Activated naive CD4-positive, alpha-beta T cell treated with anti-CD3 and anti-CD28 coated beads, Interleukin-2, amount 50 U/mL, for 24 hours (primary cell): Measurements from ENCODE around the gene CALCR.

Experiments used
- H3K27ac Mint-ChIP-seq: one replicate; pipeline ENCODE4 v1.8.0; 2021; ENCODE audit warnings: mild to moderate bottlenecking, mixed read lengths
- H3K27me3 Mint-ChIP-seq: one replicate; pipeline ENCODE4 v1.8.0; 2021; ENCODE audit warnings: mixed read lengths
- H3K36me3 Mint-ChIP-seq: one replicate; pipeline ENCODE4 v1.8.0; 2021; ENCODE audit warnings: mixed read lengths
- H3K4me1 Mint-ChIP-seq: one replicate; pipeline ENCODE4 v1.8.0; 2021; ENCODE audit warnings: mixed read lengths
- H3K4me3 Mint-ChIP-seq: one replicate; pipeline ENCODE4 v1.8.0; 2021; ENCODE audit warnings: mild to moderate bottlenecking, mixed read lengths
- H3K9me3 Mint-ChIP-seq: one replicate; pipeline ENCODE4 v1.8.0; 2021; ENCODE audit warnings: mixed read lengths

The CALCR gene

GRCh38 chr7:93575555-93576399 lies 1.3 kb upstream of the CALCR start:
- H3K4me1 Mint-ChIP-seq: no peaks in the 10 kb centered on the region
- no peaks in the 10 kb centered on the region for H3K9me3 Mint-ChIP-seq
- H3K27me3 Mint-ChIP-seq: peaks cover 15% of the 10 kb centered on the region
- no peaks in the 10 kb centered on the region for H3K36me3 Mint-ChIP-seq
- H3K4me3 Mint-ChIP-seq: no peak overlapping the region
- no peak overlapping the region for H3K27ac Mint-ChIP-seq

GRCh38 chr7:93574269-93574645 lies 267 bp downstream of the CALCR start:
- Mint-ChIP-seq H3K27ac (no peak overlapping the region), H3K4me1 (no peaks in the 10 kb centered on the region), H3K9me3 (no peaks in the 10 kb centered on the region), H3K36me3 (no peaks in the 10 kb centered on the region), H3K4me3 (no peak overlapping the region), H3K27me3 (peaks cover 15% of the 10 kb centered on the region)

DNA sequence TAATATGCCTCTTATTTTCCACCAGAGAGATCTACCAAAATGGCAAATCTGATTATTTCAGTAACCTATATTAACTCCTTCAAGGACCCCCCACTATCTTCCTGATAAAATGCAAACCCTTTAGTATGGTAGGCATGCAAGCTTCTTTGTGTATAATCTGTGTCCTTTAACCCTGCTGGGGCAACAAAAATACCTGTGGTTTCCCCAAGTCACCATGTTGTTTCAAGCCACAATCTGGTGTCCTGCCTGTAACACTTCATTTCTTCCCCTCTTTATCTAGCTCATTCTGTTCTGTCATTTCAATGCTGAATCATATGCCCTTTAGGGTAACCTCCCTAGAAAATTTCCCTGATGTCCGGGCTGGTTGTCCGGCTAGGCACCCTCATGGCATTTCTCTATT lies 5.3 kb downstream of the CALCR start:
- no peaks in the 10 kb centered on the region for H3K9me3 Mint-ChIP-seq
- H3K4me3 Mint-ChIP-seq: no peak overlapping the region
- no peak overlapping the region for H3K27ac Mint-ChIP-seq
- H3K36me3 Mint-ChIP-seq: no peaks in the 10 kb centered on the region
- H3K27me3 Mint-ChIP-seq: peaks cover 6% of the 10 kb centered on the region
- no peaks in the 10 kb centered on the region for H3K4me1 Mint-ChIP-seq

- no peak overlapping the region for H3K4me3 Mint-ChIP-seq
- no peaks in the 10 kb centered on the region for H3K9me3 Mint-ChIP-seq
- H3K4me1 Mint-ChIP-seq: no peaks in the 10 kb centered on the region
- H3K27me3 Mint-ChIP-seq: peaks cover 3% of the 10 kb centered on the region
- H3K27ac Mint-ChIP-seq: no peak overlapping the region
- H3K36me3 Mint-ChIP-seq: no peaks in the 10 kb centered on the region
Measured at GRCh38 chr7:93566876-93567275, 7.6 kb downstream of the CALCR start.

DNA sequence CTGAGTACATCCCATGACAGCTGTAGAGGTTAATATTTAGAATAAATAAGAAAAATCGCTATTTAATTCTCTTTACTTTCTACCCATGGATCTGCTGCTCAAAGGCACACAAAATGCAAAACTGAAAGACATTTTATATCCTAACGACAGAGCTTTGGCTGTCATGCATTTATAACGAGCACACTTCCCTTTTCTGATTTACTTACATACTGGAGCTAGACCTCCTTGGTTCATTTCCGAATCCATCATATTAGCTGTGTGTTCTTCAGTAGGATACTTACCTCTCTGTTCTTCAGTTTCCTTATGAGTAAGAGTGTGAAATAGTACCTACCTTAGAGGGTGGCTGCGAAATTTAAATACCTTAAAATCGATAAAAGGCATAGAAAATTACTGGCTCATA lies 10.9 kb downstream of the CALCR start:
- Mint-ChIP-seq H3K27ac (no peak overlapping the region), H3K4me3 (no peak overlapping the region), H3K27me3 (peaks cover 2% of the 10 kb centered on the region), H3K36me3 (no peaks in the 10 kb centered on the region), H3K9me3 (no peaks in the 10 kb centered on the region), H3K4me1 (no peaks in the 10 kb centered on the region)

DNA sequence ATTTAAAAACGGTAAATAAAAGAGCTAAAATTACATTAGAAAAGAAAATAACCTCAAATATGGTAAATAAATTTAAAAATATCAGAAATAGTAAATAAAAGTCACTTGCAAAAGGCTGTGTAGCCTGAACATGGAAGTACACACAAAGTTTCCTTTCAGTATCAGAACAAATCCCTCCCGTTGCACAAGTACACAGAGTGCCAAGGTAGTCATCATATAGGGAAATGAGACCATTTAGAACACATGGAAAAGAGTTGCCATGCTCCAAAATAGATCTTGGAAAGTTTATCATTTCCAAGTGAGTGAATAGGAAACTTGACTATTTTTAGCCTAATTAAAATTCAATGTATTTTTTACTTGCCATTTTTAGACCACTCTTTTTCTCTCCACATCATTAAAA lies 11.6 kb downstream of the CALCR start:
- Mint-ChIP-seq H3K4me3 (no peak overlapping the region), H3K4me1 (no peaks in the 10 kb centered on the region), H3K27me3 (peaks cover 2% of the 10 kb centered on the region), H3K9me3 (no peaks in the 10 kb centered on the region), H3K27ac (no peak overlapping the region), H3K36me3 (no peaks in the 10 kb centered on the region)

DNA sequence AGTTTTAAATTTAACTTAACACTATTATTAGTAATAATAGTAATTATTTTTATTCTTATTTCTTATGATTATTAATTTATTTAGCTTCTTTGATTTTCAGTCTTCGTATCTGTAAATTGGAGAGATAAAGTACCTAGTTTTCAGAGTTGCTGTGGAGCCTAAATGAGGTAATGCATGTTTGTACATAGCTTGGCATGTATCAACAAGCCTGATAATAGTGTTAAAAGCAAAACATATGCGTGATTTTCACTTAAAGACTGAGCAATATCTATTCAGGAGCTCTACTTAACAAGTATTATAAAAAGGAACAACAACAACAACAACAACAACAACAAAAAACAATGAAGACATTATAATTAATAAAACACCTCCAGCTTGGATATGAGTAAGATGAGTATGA lies 12.4 kb downstream of the CALCR start:
- Mint-ChIP-seq H3K27me3 (peaks cover 2% of the 10 kb centered on the region), H3K4me3 (no peak overlapping the region), H3K36me3 (no peaks in the 10 kb centered on the region), H3K27ac (no peak overlapping the region), H3K9me3 (no peaks in the 10 kb centered on the region), H3K4me1 (no peaks in the 10 kb centered on the region)

DNA sequence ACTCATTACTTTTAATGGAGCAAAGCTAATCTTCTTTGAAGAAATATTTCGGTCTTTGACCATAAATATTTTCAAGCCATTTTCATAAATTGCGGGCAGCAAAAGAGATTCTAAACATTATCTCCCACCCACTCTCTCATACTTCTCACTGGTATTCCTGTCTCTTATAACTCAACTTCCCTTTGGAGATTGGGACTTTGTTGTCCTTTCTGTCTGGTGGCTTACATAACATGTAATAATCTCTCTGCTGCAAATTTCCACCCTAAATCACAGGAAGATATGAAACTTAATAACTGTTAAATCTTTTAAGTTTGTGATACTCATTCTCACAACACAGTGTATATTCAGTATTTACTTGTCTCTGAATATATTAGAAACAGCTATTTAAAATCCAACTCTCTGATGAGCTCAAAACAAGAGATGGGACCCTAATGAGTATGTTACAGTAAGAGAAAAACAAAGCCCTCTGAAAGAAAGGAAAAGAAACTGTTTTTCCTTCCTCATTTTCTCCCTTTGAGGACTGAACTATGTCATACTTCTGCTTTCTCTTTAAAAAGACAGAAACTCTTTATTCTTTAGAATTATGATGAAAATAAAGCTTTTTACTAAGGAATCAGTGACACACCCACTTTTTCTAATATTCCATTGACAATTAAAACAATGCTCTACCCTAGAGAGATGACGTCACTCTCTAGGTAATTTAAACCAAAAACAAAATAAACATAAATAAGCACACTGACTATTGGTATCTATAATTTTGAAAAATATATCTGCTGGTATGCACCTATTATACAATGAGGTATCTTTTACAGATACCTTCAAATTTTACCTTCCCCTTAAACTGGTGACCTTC lies 14.7 kb downstream of the CALCR start:
- Mint-ChIP-seq H3K27ac (no peak overlapping the region), H3K36me3 (no peaks in the 10 kb centered on the region), H3K9me3 (no peaks in the 10 kb centered on the region), H3K4me3 (no peak overlapping the region), H3K27me3 (peaks cover 2% of the 10 kb centered on the region), H3K4me1 (no peaks in the 10 kb centered on the region)

DNA sequence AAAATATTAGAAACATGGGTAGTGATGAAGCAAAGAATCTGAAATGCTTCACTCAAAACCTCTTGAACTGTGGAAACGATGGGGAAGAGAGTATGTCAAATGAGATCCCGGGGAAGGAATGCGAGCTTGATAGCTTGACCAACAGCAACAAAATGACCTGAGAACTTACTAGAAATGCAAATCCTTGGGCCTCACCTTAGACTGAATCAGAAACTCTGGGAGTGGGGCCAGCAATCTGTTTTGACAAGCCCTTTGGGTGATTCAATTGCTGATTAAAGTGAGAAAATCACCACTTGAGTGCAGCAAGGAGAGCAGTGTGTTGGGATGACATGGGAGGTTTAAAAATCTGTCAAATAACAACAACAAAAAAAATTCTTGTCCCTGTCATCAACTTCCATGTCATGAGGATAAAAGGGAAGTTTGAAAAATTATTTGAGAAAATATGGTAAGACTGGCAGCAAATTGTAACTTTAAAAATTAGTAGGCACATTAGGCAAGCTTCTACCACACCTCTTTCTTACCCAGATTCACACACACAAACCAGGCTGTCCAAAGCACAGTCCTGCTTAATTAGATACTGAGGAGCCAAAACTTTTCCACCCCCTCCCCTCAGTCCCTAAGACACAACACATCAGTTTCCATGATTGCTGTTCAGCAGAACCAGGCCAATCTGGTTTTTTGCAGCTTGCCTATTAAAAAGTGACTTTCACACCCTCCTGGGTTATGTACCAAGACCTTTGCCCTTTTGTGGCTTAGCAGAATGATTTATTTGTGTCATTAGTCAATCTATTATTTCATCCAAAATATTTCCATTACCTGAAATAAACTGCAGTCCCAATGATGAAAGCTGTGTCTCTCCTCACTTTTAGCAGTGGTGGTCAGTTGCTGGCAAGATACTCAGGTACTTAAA lies 15.6 kb downstream of the CALCR start:
- Mint-ChIP-seq H3K27ac (no peak overlapping the region), H3K9me3 (no peaks in the 10 kb centered on the region), H3K36me3 (no peaks in the 10 kb centered on the region), H3K4me1 (no peaks in the 10 kb centered on the region), H3K27me3 (peaks cover under 1% of the 10 kb centered on the region), H3K4me3 (no peak overlapping the region)

GRCh38 chr7:93551931-93552330 lies 22.6 kb downstream of the CALCR start:
- H3K27me3 Mint-ChIP-seq: no peaks in the 10 kb centered on the region
- no peak overlapping the region for H3K27ac Mint-ChIP-seq
- no peaks in the 10 kb centered on the region for H3K36me3 Mint-ChIP-seq
- no peaks in the 10 kb centered on the region for H3K4me1 Mint-ChIP-seq
- no peaks in the 10 kb centered on the region for H3K9me3 Mint-ChIP-seq
- H3K4me3 Mint-ChIP-seq: no peak overlapping the region

- no peak overlapping the region for H3K27ac Mint-ChIP-seq
- no peaks in the 10 kb centered on the region for H3K9me3 Mint-ChIP-seq
- no peaks in the 10 kb centered on the region for H3K4me1 Mint-ChIP-seq
- H3K36me3 Mint-ChIP-seq: no peaks in the 10 kb centered on the region
- H3K27me3 Mint-ChIP-seq: no peaks in the 10 kb centered on the region
- H3K4me3 Mint-ChIP-seq: no peak overlapping the region
Measured at GRCh38 chr7:93551063-93551895, 23.2 kb downstream of the CALCR start.

GRCh38 chr7:93547716-93548115 lies 26.8 kb downstream of the CALCR start:
- H3K27ac Mint-ChIP-seq: no peak overlapping the region
- no peak overlapping the region for H3K4me3 Mint-ChIP-seq
- H3K9me3 Mint-ChIP-seq: no peaks in the 10 kb centered on the region
- no peaks in the 10 kb centered on the region for H3K4me1 Mint-ChIP-seq
- no peaks in the 10 kb centered on the region for H3K36me3 Mint-ChIP-seq
- H3K27me3 Mint-ChIP-seq: no peaks in the 10 kb centered on the region

DNA sequence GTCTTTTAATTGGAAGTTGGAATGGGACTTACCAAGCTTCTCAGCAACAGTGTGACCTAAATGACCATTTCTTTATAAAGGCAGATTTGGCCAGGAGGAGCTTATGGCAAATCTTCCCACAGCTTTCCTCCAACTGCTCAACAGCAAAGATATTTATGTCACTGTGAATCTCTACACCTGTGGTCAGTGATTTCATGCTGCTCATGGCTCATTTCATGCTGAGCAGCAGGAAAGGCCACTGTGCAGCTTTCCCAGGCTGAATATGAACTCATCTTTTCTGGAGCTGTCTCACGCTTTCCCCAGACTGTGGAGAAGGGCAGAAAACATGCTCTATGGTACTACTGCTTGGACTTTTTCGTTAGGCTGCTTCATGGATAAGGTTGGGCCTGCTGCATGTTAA lies 29.8 kb downstream of the CALCR start:
- Mint-ChIP-seq H3K27ac (no peak overlapping the region), H3K9me3 (no peaks in the 10 kb centered on the region), H3K4me1 (no peaks in the 10 kb centered on the region), H3K36me3 (no peaks in the 10 kb centered on the region), H3K27me3 (no peaks in the 10 kb centered on the region), H3K4me3 (no peak overlapping the region)

GRCh38 chr7:93538061-93538460 lies 36.5 kb downstream of the CALCR start:
- H3K4me1 Mint-ChIP-seq: no peaks in the 10 kb centered on the region
- H3K36me3 Mint-ChIP-seq: no peaks in the 10 kb centered on the region
- no peak overlapping the region for H3K4me3 Mint-ChIP-seq
- no peak overlapping the region for H3K27ac Mint-ChIP-seq
- no peaks in the 10 kb centered on the region for H3K27me3 Mint-ChIP-seq
- H3K9me3 Mint-ChIP-seq: no peaks in the 10 kb centered on the region

GRCh38 chr7:93535616-93536015 lies 38.9 kb downstream of the CALCR start:
- H3K27me3 Mint-ChIP-seq: no peaks in the 10 kb centered on the region
- no peak overlapping the region for H3K27ac Mint-ChIP-seq
- H3K9me3 Mint-ChIP-seq: no peaks in the 10 kb centered on the region
- H3K4me1 Mint-ChIP-seq: no peaks in the 10 kb centered on the region
- no peaks in the 10 kb centered on the region for H3K36me3 Mint-ChIP-seq
- no peak overlapping the region for H3K4me3 Mint-ChIP-seq
